Fibroblast of mammary gland (primary cell): ENCODE results near the gene EPB41L4B.
"Not testable (repeated sequence)": the region's sequence is repeated elsewhere in the genome, so short reads cannot be mapped to it uniquely, and the experiment has no call there.

Experiments
- DNase-seq: peaks from one replicate; pipeline ENCODE4 v3.0.0-alpha.2; 2010; ENCODE audit warnings: low read depth
- H3K4me3 ChIP-seq: 2 replicates; pipeline ENCODE4 v1.5.1; 2011; ENCODE audit warnings: low read depth, mild to moderate bottlenecking, low read length, moderate library complexity; ENCODE audit not compliant: control insufficient read depth
- CTCF ChIP-seq: conservative IDR thresholded peaks from 2 replicates; pipeline ENCODE4 v1.5.1; 2011; ENCODE audit warnings: low read depth, low read length, inconsistent platforms; ENCODE audit not compliant: control insufficient read depth, insufficient read depth

The EPB41L4B gene

GRCh38 chr9:109225629-109226028 is 95.2 kb downstream of the EPB41L4B start:
- no peak for DNase-seq
- no peak overlapping the region for H3K4me3 ChIP-seq
- TF ChIP-seq CTCF: no peak

GRCh38 chr9:109224751-109225150 is 96.1 kb downstream of the EPB41L4B start:
- TF ChIP-seq CTCF: no peak

GRCh38 chr9:109218242-109218641 is 102.6 kb downstream of the EPB41L4B start:
- not testable (repeated sequence) for DNase-seq, H3K4me3 ChIP-seq

More at GRCh38 chr9:109224751-109225150, 96.1 kb downstream of the EPB41L4B start:
- H3K4me3 ChIP-seq: no peak overlapping the region
- no peak for DNase-seq

GRCh38 chr9:109214414-109214813 is 106.4 kb downstream of the EPB41L4B start:
- no peak for DNase-seq
- no peak overlapping the region for H3K4me3 ChIP-seq
- TF ChIP-seq CTCF: no peak

- no peak overlapping the region for H3K4me3 ChIP-seq
Measured at GRCh38 chr9:109213285-109214121, 107.4 kb downstream of the EPB41L4B start.

GRCh38 chr9:109212768-109213167 is 108.1 kb downstream of the EPB41L4B start:
- no peak overlapping the region for H3K4me3 ChIP-seq
- DNase-seq: no peak
- no peak for TF ChIP-seq CTCF

More at GRCh38 chr9:109213285-109214121, 107.4 kb downstream of the EPB41L4B start:
- TF ChIP-seq CTCF: no peak
- no peak for DNase-seq

- no peak for DNase-seq
- no peak for TF ChIP-seq CTCF
- H3K4me3 ChIP-seq: no peak overlapping the region
Measured at GRCh38 chr9:109206670-109207069, 114.2 kb downstream of the EPB41L4B start.
